K562 (cell line): ENCODE results near the gene LIMS2. TPM values are rescaled to one million over a fixed set of nuclear protein-coding genes. Genes with fewer than 3 reads are reported as not detected.

Experiments
- ATAC-seq: fragments of 200-7000 bp; cut with Tn5 transposase; 3 replicates; pipeline ENCODE4 v1.9.1; 2020; ENCODE audit warnings: moderate library complexity
- BruUV-seq: library from RNA; stranded (reverse); fragments of 400-500 nt; replicated peaks from 2 replicates; lab custom pipeline; 2021; lab: Mats Ljungman, UMichigan
- CTCF ChIA-PET: fragments of 300-600 bp; formaldehyde crosslinking; extraction: SDS; loops from one replicate; lab custom pipeline; 2021; ENCODE audit warnings: low intra/inter-chr PET ratio; lab: Yijun Ruan, JAX
- POLR2A ChIA-PET: fragments of 300-600, 350-650 bp; sonication (Branson Sonifier 250); formaldehyde crosslinking; extraction: SDS; loops from one replicate; lab custom pipeline; 2021; ENCODE audit warnings: antibody characterized with exemption, inconsistent platforms; lab: Yijun Ruan, JAX
- DNase-seq, 4 experiments: peaks; one replicate each; pipeline versions ENCODE4 v3.0.0 to v3.0.0-alpha.2; 2011 to 2018; ENCODE audit warnings: low spot score in 3 of 4, mixed read lengths in 3 of 4; ENCODE audit errors: extremely low read depth in 1 of 4
- FAIRE-seq: peaks from 2 replicates; lab custom pipeline; 2011; peaks lifted over from hg19 to GRCh38; lab: Jason Lieb, UNC
- H2AFZ ChIP-seq: 2 replicates; pipeline ENCODE4 v1.6.0; 2011; ENCODE audit warnings: low read depth, low read length, control low read depth, inconsistent platforms
- H3K27ac ChIP-seq: fragments of 200-600 bp; 3 replicates; pipeline ENCODE4 v1.8.0; 2011; ENCODE audit warnings: low read depth, mild to moderate bottlenecking, control low read depth, inconsistent platforms, low read length, moderate library complexity, mixed read lengths; ENCODE audit errors: extremely low read depth
- H3K27me3 ChIP-seq, 2 experiments: fragments of 300-600 bp in 1 of 2; 2 replicates in 1 of 2; 3 replicates in 1 of 2; pipeline versions ENCODE4 v1.6.0 to v1.8.0; 2011; ENCODE audit warnings: inconsistent platforms in 2 of 2, low read length in 2 of 2, mild to moderate bottlenecking in 1 of 2, mixed read lengths in 1 of 2, moderate library complexity in 1 of 2; ENCODE audit not compliant: control insufficient read depth in 2 of 2, insufficient read depth in 2 of 2
- H3K36me3 ChIP-seq: fragments of 300-600 bp; 3 replicates; pipeline ENCODE4 v1.8.0; 2011; ENCODE audit warnings: mild to moderate bottlenecking, low read length, inconsistent platforms; ENCODE audit not compliant: control insufficient read depth, insufficient read depth
- H3K4me1 ChIP-seq, 2 experiments: fragments of 200-600 bp in 1 of 2; replicated peaks in 1 of 2; 2 replicates in 1 of 2; 3 replicates in 1 of 2; pipeline versions ENCODE4 v1.5.1 to v1.8.0; 2011; ENCODE audit warnings: inconsistent platforms in 2 of 2, low read length in 2 of 2, mild to moderate bottlenecking in 1 of 2, mixed read lengths in 1 of 2, moderate library complexity in 1 of 2; ENCODE audit not compliant: control insufficient read depth in 2 of 2, insufficient read depth in 2 of 2
- H3K4me2 ChIP-seq: 2 replicates; pipeline ENCODE4 v1.6.1; 2011; ENCODE audit warnings: low read length, control low read depth, inconsistent platforms, mixed read lengths; ENCODE audit not compliant: insufficient read depth
- H3K4me3 ChIP-seq: fragments of 200-600 bp; sonication (generic), shearing (Covaris generic); 2 replicates; pipeline ENCODE4 v1.5.1; 2016; ENCODE audit warnings: control low read depth, inconsistent platforms
- H3K79me2 ChIP-seq: fragments of 200-600 bp; 3 replicates; pipeline ENCODE4 v1.8.0; 2011; ENCODE audit warnings: low read length, inconsistent platforms; ENCODE audit not compliant: control insufficient read depth, insufficient read depth
- H3K9ac ChIP-seq, 2 experiments: 2 replicates each; pipeline versions ENCODE4 v1.6.0 to v1.6.1; 2011; ENCODE audit warnings: low read depth in 2 of 2, low read length in 2 of 2, control low read depth in 1 of 2, inconsistent platforms in 1 of 2, mild to moderate bottlenecking in 1 of 2, mixed read lengths in 1 of 2; ENCODE audit not compliant: insufficient read depth in 1 of 2
- H3K9me1 ChIP-seq: one replicate; pipeline ENCODE4 v1.6.0; 2011; ENCODE audit warnings: inconsistent platforms, mild to moderate bottlenecking, low read length, moderate library complexity; ENCODE audit not compliant: control insufficient read depth, insufficient read depth
- H3K9me3 ChIP-seq: replicated peaks from 2 replicates; pipeline ENCODE4 v1.5.1; 2011; ENCODE audit warnings: low read depth, low read length, inconsistent platforms; ENCODE audit not compliant: control insufficient read depth, insufficient read depth
- H4K20me1 ChIP-seq: replicated peaks from 2 replicates; pipeline ENCODE4 v1.6.1; 2011; ENCODE audit warnings: low read length, inconsistent platforms, mixed read lengths; ENCODE audit not compliant: control insufficient read depth, insufficient read depth
- ARID2 ChIP-seq: fragments of 450-650 bp; IDR thresholded peaks from 2 replicates; pipeline ENCODE4 v1.6.1; 2017; ENCODE audit warnings: antibody characterized with exemption, mild to moderate bottlenecking
- FOXM1 ChIP-seq, 2 experiments: fragments of 450-650 bp in 1 of 2; sonication (generic) in 1 of 2; formaldehyde crosslinking in 1 of 2; IDR thresholded peaks; 2 replicates each; pipeline versions ENCODE4 v1.6.1 to v1.9.0; 2017 to 2022; ENCODE audit warnings: low read depth in 2 of 2, mild to moderate bottlenecking in 2 of 2, missing genetic modification reagents in 1 of 2, moderate library complexity in 1 of 2
- PHB2 ChIP-seq: fragments of 450-650 bp; IDR thresholded peaks from 2 replicates; pipeline ENCODE4 v1.6.1; 2017; ENCODE audit warnings: low read depth
- TOE1 ChIP-seq, 2 experiments: fragments of 450-650 bp in 1 of 2; sonication (generic) in 1 of 2; formaldehyde crosslinking in 1 of 2; IDR thresholded peaks; 2 replicates each; pipeline versions ENCODE4 v1.7.1 to v1.8.0; 2016 to 2022; ENCODE audit warnings: borderline replicate concordance in 2 of 2, mild to moderate bottlenecking in 2 of 2, antibody characterized with exemption in 1 of 2, inconsistent platforms in 1 of 2, low read depth in 1 of 2, missing genetic modification reagents in 1 of 2, moderate library complexity in 1 of 2
- ZNF217 ChIP-seq: sonication (generic); formaldehyde crosslinking; IDR thresholded peaks from 2 replicates; pipeline ENCODE4 v1.8.0; 2022; ENCODE audit warnings: mild to moderate bottlenecking, missing genetic modification reagents
- ZNF23 ChIP-seq: fragments of 250-450 bp; sonication (Bioruptor Pico); IDR thresholded peaks from 2 replicates; pipeline ENCODE4 v1.4.0; 2020; ENCODE audit warnings: mild to moderate bottlenecking
- ZNF592 ChIP-seq: fragments of 450-650 bp; IDR thresholded peaks from 2 replicates; pipeline ENCODE4 v1.6.1; 2017; ENCODE audit warnings: antibody characterized with exemption, mild to moderate bottlenecking
- ZNF644 ChIP-seq: fragments of 200-800 bp; sonication (Bioruptor generic); IDR thresholded peaks from 2 replicates; pipeline ENCODE4 v1.6.1; 2016; ENCODE audit warnings: low read depth, missing genetic modification characterization, missing compliant biosample characterization
- WGBS: fragments of 100-300 bp; shearing (Covaris generic); methylation state at CpG from one replicate; pipeline ENCODE4 v1.1.6; 2016; ENCODE audit warnings: low coverage, mixed read lengths; ENCODE audit not compliant: insufficient coverage; ENCODE audit errors: missing lambda C conversion rate; 5-methylcytosine and 5-hydroxymethylcytosine counted together
- in situ Hi-C: fragments of 300-500 bp; cut with MboI; formaldehyde crosslinking; loops from 4 replicates; pipeline ENCODE4 v1.15.0; 2018; ENCODE audit warnings: inconsistent platforms, mixed read lengths
- intact Hi-C: fragments of 100-400 bp; cut with micrococcal nuclease; formaldehyde crosslinking; loops from 2 replicates; pipeline ENCODE4 v1.14.2; 2022
- polyA plus RNA-seq, 8 experiments: library from polyadenylated mRNA; depleted of rRNA in 4 of 8; stranded (reverse) in 5 of 8; unstranded in 3 of 8; fragments of >200 nt; fragmentation: Nextera tagmentation in 2 of 8; fragmentation: Illumina TruSeq in 1 of 8; extraction: Ambion mirVana in 2 of 8; extraction: Trizol in 1 of 8; gene quantifications; 2 replicates each; pipeline versions ENCODE4 v1.2.1 to v1.2.3, GENCODE V29; 2011 to 2014; ENCODE audit warnings: inconsistent platforms in 1 of 8, missing spikeins in 1 of 8
- total RNA-seq, 7 experiments: library from RNA; depleted of rRNA in 6 of 7; stranded (reverse); fragments of >200 nt in 6 of 7; fragmentation: Illumina TruSeq in 2 of 7; extraction: Trizol in 2 of 7; gene quantifications; 2 replicates each; pipeline versions ENCODE4 v1.2.1 to v1.2.3, GENCODE V29; 2011 to 2021; ENCODE audit warnings: low replicate concordance in 1 of 7
- TF ChIP-seq, protein P1 (sequence below): fragments of 200-800 bp; sonication (Bioruptor generic); IDR thresholded peaks from 2 replicates; pipeline ENCODE4 v1.6.1; 2016; ENCODE audit warnings: missing genetic modification characterization, missing compliant biosample characterization

Gene LIMS2
- total and polyA plus RNA-seq, 9 of the 15 experiments (the other 6 are each of a cell fraction or from before 2014, with no cell fraction given), result 0.04 to 0.22 TPM; not detected in 7

DNA sequence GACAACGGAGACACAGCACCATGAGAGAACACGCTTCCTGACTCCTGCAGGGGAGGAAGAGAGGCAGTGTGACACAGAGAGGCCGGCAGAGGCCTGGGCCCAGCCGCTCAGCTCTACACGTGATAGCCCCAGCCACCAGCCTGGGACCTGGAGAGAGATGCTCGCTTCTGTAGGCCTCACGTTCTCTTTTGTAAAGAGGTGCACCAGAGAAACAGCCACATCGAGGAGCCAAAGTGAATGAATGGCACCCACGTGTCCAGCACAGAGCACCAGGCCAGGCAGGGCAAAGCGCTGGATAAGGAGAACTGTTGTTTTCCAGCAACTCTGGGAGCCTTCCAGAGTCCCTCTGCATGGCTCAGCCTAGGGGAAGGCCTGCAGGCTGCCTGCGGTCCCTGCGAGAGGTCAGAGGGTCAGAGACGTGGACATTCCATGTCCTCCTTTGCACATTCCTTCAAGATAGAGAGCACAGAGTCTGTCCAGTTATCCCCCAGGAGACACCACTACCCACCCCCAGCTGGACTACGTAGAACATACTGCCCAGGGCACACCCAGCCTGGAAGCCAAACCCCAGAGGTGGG is 14.2 kb downstream of the LIMS2 start:
- Histone ChIP-seq H3K4me1 (peaks cover 2 to 12% of the 10 kb centered on the region in 2 experiments; a peak in 3 of 5 replicates), H3K4me3 (no peak overlapping the region), H3K36me3 (no peaks in the 10 kb centered on the region), H3K79me2 (no peaks in the 10 kb centered on the region), H4K20me1 (no peaks in the 10 kb centered on the region; the same call in none of the 2 replicates), H3K27ac (no peak overlapping the region), H3K9me1 (no peaks in the 10 kb centered on the region), H3K9me3 (no peaks in the 10 kb centered on the region; the same call in 1 of the 2 replicates), H3K4me2 (no peak overlapping the region), H3K9ac (peak overlapping the region in 1 of 2 experiments; percentile 22; a peak in 1 of 4 replicates), H3K27me3 (peaks cover 40 to 68% of the 10 kb centered on the region in 2 experiments), H2AFZ (no peak overlapping the region)
- no TSS peak for BruUV-seq
- ATAC-seq (no peak; the same call in 2 of the 3 replicates), FAIRE-seq (no peak), DNase-seq (no peak)
- CTCF ChIA-PET, result no interaction called here
- POLR2A ChIA-PET, result no interaction called here
- in situ Hi-C loops, result no loop called here
- intact Hi-C loops, result no loop called here
- 25% methylated on average over 12 of the region's 14 CpGs for WGBS
- TF ChIP-seq ARID2 (no peak), TOE1 (IDR thresholded peaks at IDR 0.05; ENCODE audit: borderline replicate concordance) (no peak), TOE1 (CRISPR knock-in tag; IDR thresholded peaks at IDR 0.05; ENCODE audit: borderline replicate concordance, low read depth) (no peak), PHB2 (no peak), ZNF644 (tag) (no peak), ZNF23 (no peak), FOXM1 (IDR thresholded peaks at IDR 0.05; ENCODE audit: low read depth) (no peak), FOXM1 (CRISPR knock-in tag; IDR thresholded peaks at IDR 0.05; ENCODE audit: low read depth) (no peak), ZNF592 (no peak), ZNF217 (CRISPR knock-in tag) (no peak)
- TF ChIP-seq, protein P1, sequence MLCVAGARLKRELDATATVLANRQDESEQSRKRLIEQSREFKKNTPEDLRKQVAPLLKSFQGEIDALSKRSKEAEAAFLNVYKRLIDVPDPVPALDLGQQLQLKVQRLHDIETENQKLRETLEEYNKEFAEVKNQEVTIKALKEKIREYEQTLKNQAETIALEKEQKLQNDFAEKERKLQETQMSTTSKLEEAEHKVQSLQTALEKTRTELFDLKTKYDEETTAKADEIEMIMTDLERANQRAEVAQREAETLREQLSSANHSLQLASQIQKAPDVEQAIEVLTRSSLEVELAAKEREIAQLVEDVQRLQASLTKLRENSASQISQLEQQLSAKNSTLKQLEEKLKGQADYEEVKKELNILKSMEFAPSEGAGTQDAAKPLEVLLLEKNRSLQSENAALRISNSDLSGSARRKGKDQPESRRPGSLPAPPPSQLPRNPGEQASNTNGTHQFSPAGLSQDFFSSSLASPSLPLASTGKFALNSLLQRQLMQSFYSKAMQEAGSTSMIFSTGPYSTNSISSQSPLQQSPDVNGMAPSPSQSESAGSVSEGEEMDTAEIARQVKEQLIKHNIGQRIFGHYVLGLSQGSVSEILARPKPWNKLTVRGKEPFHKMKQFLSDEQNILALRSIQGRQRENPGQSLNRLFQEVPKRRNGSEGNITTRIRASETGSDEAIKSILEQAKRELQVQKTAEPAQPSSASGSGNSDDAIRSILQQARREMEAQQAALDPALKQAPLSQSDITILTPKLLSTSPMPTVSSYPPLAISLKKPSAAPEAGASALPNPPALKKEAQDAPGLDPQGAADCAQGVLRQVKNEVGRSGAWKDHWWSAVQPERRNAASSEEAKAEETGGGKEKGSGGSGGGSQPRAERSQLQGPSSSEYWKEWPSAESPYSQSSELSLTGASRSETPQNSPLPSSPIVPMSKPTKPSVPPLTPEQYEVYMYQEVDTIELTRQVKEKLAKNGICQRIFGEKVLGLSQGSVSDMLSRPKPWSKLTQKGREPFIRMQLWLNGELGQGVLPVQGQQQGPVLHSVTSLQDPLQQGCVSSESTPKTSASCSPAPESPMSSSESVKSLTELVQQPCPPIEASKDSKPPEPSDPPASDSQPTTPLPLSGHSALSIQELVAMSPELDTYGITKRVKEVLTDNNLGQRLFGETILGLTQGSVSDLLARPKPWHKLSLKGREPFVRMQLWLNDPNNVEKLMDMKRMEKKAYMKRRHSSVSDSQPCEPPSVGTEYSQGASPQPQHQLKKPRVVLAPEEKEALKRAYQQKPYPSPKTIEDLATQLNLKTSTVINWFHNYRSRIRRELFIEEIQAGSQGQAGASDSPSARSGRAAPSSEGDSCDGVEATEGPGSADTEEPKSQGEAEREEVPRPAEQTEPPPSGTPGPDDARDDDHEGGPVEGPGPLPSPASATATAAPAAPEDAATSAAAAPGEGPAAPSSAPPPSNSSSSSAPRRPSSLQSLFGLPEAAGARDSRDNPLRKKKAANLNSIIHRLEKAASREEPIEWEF (CRISPR knock-in tag), result no peak
